ENCODE measurements around the gene TMEM185B. TPM values are rescaled to one million over a fixed set of nuclear protein-coding genes. Genes with fewer than 3 reads are reported as not detected.

Gene TMEM185B
- total and polyA plus RNA-seq, 10 of the 15 experiments (the other 5 are each of a cell fraction or from before 2014, with no cell fraction given): 2.4 to 20.9 (median 14.5) TPM

GRCh38 chr2:120247851-120248250 is 24.7 kb upstream of the TMEM185B start:
- H3K27ac ChIP-seq (ENCODE audit: control insufficient read depth, insufficient read depth): no peak overlapping the region
- no peaks in the 10 kb centered on the region for H3K36me3 ChIP-seq (ENCODE audit: control insufficient read depth in 2 of 2, insufficient read depth in 2 of 2, low read length in 1 of 2)
- H3K4me1 ChIP-seq (ENCODE audit: control insufficient read depth, insufficient read depth, low read length): peaks cover 7% of the 10 kb centered on the region; the same call in 1 of the 2 replicates
- peaks cover 9% of the 10 kb centered on the region; the same call in 2 of the 3 replicates for H3K9me3 ChIP-seq (replicated peaks; ENCODE audit: control insufficient read depth, insufficient read depth, low read length)
- DNase-seq (ENCODE audit: low read depth, low spot score) (no peak), FAIRE-seq (no peak), ATAC-seq (no peak)
- no peak overlapping the region for H3K4me2 ChIP-seq (ENCODE audit: control insufficient read depth, insufficient read depth)
- ChIA-PET SMC1A (ENCODE audit: uncharacterized antibody, unreplicated experiment) (interaction anchor here (0.8 to 2.4 kb wide), 4 partner anchors 9 to 71 kb away, joined by 3 to 9 read pairs (median 6); no protein-coding TSS in a partner anchor), RAD21 (ENCODE audit: unreplicated experiment) (interaction anchor here (0.9 to 1.7 kb wide), 2 partner anchors 16 to 47 kb away, joined by 3 to 5 read pairs; no protein-coding TSS in a partner anchor), POLR2A (interaction anchor here (0.7 kb wide), 2 partner anchors 12 to 31 kb away, joined by 3 read pairs; no protein-coding TSS in a partner anchor), CTCF (interaction anchor here (1.2 to 1.8 kb wide), 4 partner anchors 16 to 71 kb away, joined by 4 to 9 read pairs (median 4); no protein-coding TSS in a partner anchor)
- H3K9ac ChIP-seq (ENCODE audit: control insufficient read depth, insufficient read depth, low read length): no peak overlapping the region
- BruUV-seq (replicated peaks): no TSS peak
- in situ Hi-C loops (cut with MboI) (no loop called here), intact Hi-C loops (cut with micrococcal nuclease; ENCODE audit: unreplicated experiment) (no loop called here)
- no peaks in the 10 kb centered on the region for H3K27me3 ChIP-seq (replicated peaks in 1 of 2; ENCODE audit: control insufficient read depth in 2 of 2, insufficient read depth in 2 of 2, low read length in 1 of 2)
- no peaks in the 10 kb centered on the region for H4K20me1 ChIP-seq (ENCODE audit: control insufficient read depth, insufficient read depth)
- 0% methylated on average over 6 of the region's 6 CpGs for WGBS (ENCODE audit: insufficient coverage, insufficient replicate concordance, low lambda C conversion rate, missing lambda C conversion rate)
- H2AFZ ChIP-seq (ENCODE audit: control insufficient read depth, low read depth, low read length): no peak overlapping the region
- no peak for TF ChIP-seq EGR1 (IDR thresholded peaks at IDR 0.05; ENCODE audit: borderline replicate concordance in 1 of 2, low read depth in 2 of 2, low read length in 2 of 2)
- TF ChIP-seq SREBF2 (IDR thresholded peaks at IDR 0.05; ENCODE audit: low read length): no peak
- TF ChIP-seq ZSCAN29 (IDR thresholded peaks at IDR 0.05): no peak
- TF ChIP-seq ZNF24 (IDR thresholded peaks at IDR 0.05): no peak
- TF ChIP-seq ESRRA (IDR thresholded peaks at IDR 0.05; ENCODE audit: low read length): no peak
- no peak for TF ChIP-seq EP300 (IDR thresholded peaks at IDR 0.05; ENCODE audit: borderline replicate concordance in 1 of 2, control insufficient read depth in 1 of 2, low read depth in 2 of 2, low read length in 2 of 2)
- no peak for TF ChIP-seq NR2C2 (IDR thresholded peaks at IDR 0.05; ENCODE audit: borderline replicate concordance, control insufficient read depth, insufficient read length, low read depth)
- TF ChIP-seq JUND (IDR thresholded peaks at IDR 0.05; ENCODE audit: low read depth, low read length): no peak
- TF ChIP-seq MTA3 (IDR thresholded peaks at IDR 0.05; ENCODE audit: borderline replicate concordance, low read length): no peak
- no peak for TF ChIP-seq IKZF2 (IDR thresholded peaks at IDR 0.05)
- TF ChIP-seq SRF (IDR thresholded peaks at IDR 0.05; ENCODE audit: low read depth in 2 of 2, low read length in 2 of 2): no peak
- TF ChIP-seq ZNF622 (IDR thresholded peaks at IDR 0.05): no peak
- TF ChIP-seq ETV6 (conservative IDR thresholded peaks at IDR 0.05 in 1 of 2, IDR thresholded peaks at IDR 0.05 in 1 of 2; ENCODE audit: borderline replicate concordance in 1 of 2, low read depth in 1 of 2): no peak
- H3K4me3 ChIP-seq: no peak overlapping the region
- no peaks in the 10 kb centered on the region for H3K79me2 ChIP-seq (ENCODE audit: control insufficient read depth, insufficient read depth, low read length)

Data from GM12878 (cell line).